ENCODE data around the gene RSPH1.

GRCh38 chr21:42518626-42519025, 22.6 kb upstream of the RSPH1 start:
- TF ChIP-seq, protein P1, sequence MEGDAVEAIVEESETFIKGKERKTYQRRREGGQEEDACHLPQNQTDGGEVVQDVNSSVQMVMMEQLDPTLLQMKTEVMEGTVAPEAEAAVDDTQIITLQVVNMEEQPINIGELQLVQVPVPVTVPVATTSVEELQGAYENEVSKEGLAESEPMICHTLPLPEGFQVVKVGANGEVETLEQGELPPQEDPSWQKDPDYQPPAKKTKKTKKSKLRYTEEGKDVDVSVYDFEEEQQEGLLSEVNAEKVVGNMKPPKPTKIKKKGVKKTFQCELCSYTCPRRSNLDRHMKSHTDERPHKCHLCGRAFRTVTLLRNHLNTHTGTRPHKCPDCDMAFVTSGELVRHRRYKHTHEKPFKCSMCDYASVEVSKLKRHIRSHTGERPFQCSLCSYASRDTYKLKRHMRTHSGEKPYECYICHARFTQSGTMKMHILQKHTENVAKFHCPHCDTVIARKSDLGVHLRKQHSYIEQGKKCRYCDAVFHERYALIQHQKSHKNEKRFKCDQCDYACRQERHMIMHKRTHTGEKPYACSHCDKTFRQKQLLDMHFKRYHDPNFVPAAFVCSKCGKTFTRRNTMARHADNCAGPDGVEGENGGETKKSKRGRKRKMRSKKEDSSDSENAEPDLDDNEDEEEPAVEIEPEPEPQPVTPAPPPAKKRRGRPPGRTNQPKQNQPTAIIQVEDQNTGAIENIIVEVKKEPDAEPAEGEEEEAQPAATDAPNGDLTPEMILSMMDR (IDR thresholded peaks at IDR 0.05) = no peak
- TF ChIP-seq POLR2AphosphoS5 (IDR thresholded peaks at IDR 0.05) = no peak
